Caco-2 (cell line): ENCODE measurements around the gene RGS1. TPM values are rescaled to one million over a fixed set of nuclear protein-coding genes. Genes with fewer than 3 reads are reported as not detected.

Source experiments
- BruUV-seq: library from RNA; stranded (reverse); fragments of 400-500 nt; replicated peaks from 2 replicates; lab custom pipeline; 2021; lab: Mats Ljungman, UMichigan
- CTCF ChIA-PET: fragments of 300-600 bp; sonication (Branson Sonifier 250); formaldehyde crosslinking; loops from one replicate; lab custom pipeline; 2022; ENCODE audit warnings: antibody characterized with exemption; lab: Charles Lee
- POLR2A ChIA-PET: fragments of 300-600 bp; sonication (Branson Sonifier 250); formaldehyde crosslinking; loops from one replicate; lab custom pipeline; 2022; ENCODE audit warnings: antibody characterized with exemption; lab: Charles Lee
- DNase-seq, 2 experiments: peaks; one replicate each; pipeline versions ENCODE4 v3.0.0 to v3.0.0-alpha.2; 2020 to 2022
- H3K27me3 ChIP-seq: replicated peaks from 2 replicates; pipeline ENCODE4 v1.6.0; 2011; ENCODE audit warnings: low read length; ENCODE audit not compliant: control insufficient read depth, insufficient read depth
- H3K36me3 ChIP-seq: 2 replicates; pipeline ENCODE4 v1.5.1; 2011; ENCODE audit warnings: low read length; ENCODE audit not compliant: control insufficient read depth, insufficient read depth
- H3K4me1 ChIP-seq: fragments of 250-450 bp; sonication (Bioruptor Pico); 2 replicates; pipeline ENCODE4 v1.5.1; 2020; ENCODE audit warnings: mild to moderate bottlenecking
- H3K4me3 ChIP-seq: 2 replicates; pipeline ENCODE4 v1.5.1; 2011; ENCODE audit warnings: low read depth, mild to moderate bottlenecking, control low read depth, low read length
- H3K9me3 ChIP-seq: fragments of 250-450 bp; sonication (Bioruptor Pico); 2 replicates; pipeline ENCODE4 v1.5.1; 2020; ENCODE audit warnings: mild to moderate bottlenecking, moderate library complexity
- H3K27ac Mint-ChIP-seq: one replicate; pipeline ENCODE4 v1.8.0; 2022; ENCODE audit warnings: mixed read lengths; ENCODE audit not compliant: unreplicated experiment
- H3K27me3 Mint-ChIP-seq: one replicate; pipeline ENCODE4 v1.8.0; 2022; ENCODE audit warnings: mixed read lengths; ENCODE audit not compliant: insufficient read depth, unreplicated experiment
- H3K36me3 Mint-ChIP-seq: one replicate; pipeline ENCODE4 v1.8.0; 2022; ENCODE audit warnings: mild to moderate bottlenecking, mixed read lengths; ENCODE audit not compliant: insufficient read depth, unreplicated experiment
- H3K4me1 Mint-ChIP-seq: one replicate; pipeline ENCODE4 v1.8.0; 2022; ENCODE audit warnings: low read depth, mixed read lengths; ENCODE audit not compliant: unreplicated experiment
- H3K4me3 Mint-ChIP-seq: one replicate; pipeline ENCODE4 v1.8.0; 2022; ENCODE audit warnings: mild to moderate bottlenecking, moderate library complexity, mixed read lengths; ENCODE audit not compliant: unreplicated experiment
- H3K9me3 Mint-ChIP-seq: one replicate; pipeline ENCODE4 v1.8.0; 2022; ENCODE audit warnings: mixed read lengths; ENCODE audit not compliant: unreplicated experiment
- intact Hi-C: fragments of 100-400 bp; cut with micrococcal nuclease; formaldehyde crosslinking; loops from one replicate; pipeline ENCODE4 v1.10.0; 2022; ENCODE audit not compliant: unreplicated experiment
- total RNA-seq: library from RNA; stranded (reverse); gene quantifications from 2 replicates; pipeline ENCODE4 v1.2.3, GENCODE V29; 2022
- TF ChIP-seq, protein P1 (sequence below), 2 experiments: fragments of 200-600 bp in 1 of 2; IDR thresholded peaks; 1 replicate in 1 of 2; 2 replicates in 1 of 2; pipeline versions ENCODE4 v1.5.1 to v1.8.0; 2011 to 2022; ENCODE audit warnings: antibody characterized with exemption in 1 of 2, control low read depth in 1 of 2, inconsistent platforms in 1 of 2, low read depth in 1 of 2, low read length in 1 of 2, mild to moderate bottlenecking in 1 of 2, moderate library complexity in 1 of 2; ENCODE audit not compliant: insufficient read depth in 1 of 2, severe bottlenecking in 1 of 2, unreplicated experiment in 1 of 2

RGS1 gene
- total RNA-seq, 1 experiment from 2014 or later: not detected

GRCh38 chr1:192588546-192588945, 13.0 kb downstream of the RGS1 start:
- no peaks in the 10 kb centered on the region for H3K9me3 Mint-ChIP-seq

DNA sequence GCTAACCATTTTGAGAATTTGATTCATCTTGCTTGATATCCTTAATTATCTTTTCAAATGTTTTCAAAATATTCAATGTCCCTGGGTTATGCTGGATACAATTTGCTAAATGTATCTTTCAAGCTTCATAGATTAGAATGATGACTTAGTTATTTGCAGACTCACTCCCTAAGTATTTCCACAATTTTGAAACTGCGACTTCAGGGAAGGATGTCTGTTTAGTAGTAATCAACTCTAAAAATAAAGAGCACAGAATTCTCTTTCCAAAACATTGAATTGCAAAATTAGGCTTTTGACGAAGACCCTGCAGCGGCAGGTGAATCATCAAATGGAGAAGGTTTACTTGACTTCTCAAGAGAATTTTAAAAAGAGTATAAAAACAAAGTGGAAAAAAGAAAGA, 14.2 kb downstream of the RGS1 start:
- H3K4me1 Mint-ChIP-seq: no peaks in the 10 kb centered on the region
- no peak overlapping the region for H3K4me3 ChIP-seq
- H3K27ac Mint-ChIP-seq: no peak overlapping the region
- no peak for DNase-seq
- H3K9me3 ChIP-seq: no peaks in the 10 kb centered on the region
- no peaks in the 10 kb centered on the region for H3K27me3 ChIP-seq
- H3K4me1 ChIP-seq: no peaks in the 10 kb centered on the region
- ChIA-PET CTCF (no interaction called here), POLR2A (no interaction called here)
- no peaks in the 10 kb centered on the region for H3K36me3 ChIP-seq
- no TSS peak for BruUV-seq
- peaks cover 13% of the 10 kb centered on the region for H3K27me3 Mint-ChIP-seq
- H3K4me3 Mint-ChIP-seq: no peak overlapping the region
- intact Hi-C loops: no loop called here
- TF ChIP-seq, protein P1, sequence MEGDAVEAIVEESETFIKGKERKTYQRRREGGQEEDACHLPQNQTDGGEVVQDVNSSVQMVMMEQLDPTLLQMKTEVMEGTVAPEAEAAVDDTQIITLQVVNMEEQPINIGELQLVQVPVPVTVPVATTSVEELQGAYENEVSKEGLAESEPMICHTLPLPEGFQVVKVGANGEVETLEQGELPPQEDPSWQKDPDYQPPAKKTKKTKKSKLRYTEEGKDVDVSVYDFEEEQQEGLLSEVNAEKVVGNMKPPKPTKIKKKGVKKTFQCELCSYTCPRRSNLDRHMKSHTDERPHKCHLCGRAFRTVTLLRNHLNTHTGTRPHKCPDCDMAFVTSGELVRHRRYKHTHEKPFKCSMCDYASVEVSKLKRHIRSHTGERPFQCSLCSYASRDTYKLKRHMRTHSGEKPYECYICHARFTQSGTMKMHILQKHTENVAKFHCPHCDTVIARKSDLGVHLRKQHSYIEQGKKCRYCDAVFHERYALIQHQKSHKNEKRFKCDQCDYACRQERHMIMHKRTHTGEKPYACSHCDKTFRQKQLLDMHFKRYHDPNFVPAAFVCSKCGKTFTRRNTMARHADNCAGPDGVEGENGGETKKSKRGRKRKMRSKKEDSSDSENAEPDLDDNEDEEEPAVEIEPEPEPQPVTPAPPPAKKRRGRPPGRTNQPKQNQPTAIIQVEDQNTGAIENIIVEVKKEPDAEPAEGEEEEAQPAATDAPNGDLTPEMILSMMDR (IDR thresholded peaks at IDR 0.05; ENCODE audit: insufficient read depth in 1 of 2, low read depth in 1 of 2, low read length in 1 of 2, severe bottlenecking in 1 of 2, unreplicated experiment in 1 of 2): no peak
- no peaks in the 10 kb centered on the region for H3K9me3 Mint-ChIP-seq
- H3K36me3 Mint-ChIP-seq: no peaks in the 10 kb centered on the region

More at GRCh38 chr1:192588546-192588945, 13.0 kb downstream of the RGS1 start:
- Mint-ChIP-seq H3K4me3 (no peak overlapping the region), H3K27me3 (peaks cover 11% of the 10 kb centered on the region), H3K27ac (no peak overlapping the region), H3K4me1 (no peaks in the 10 kb centered on the region), H3K36me3 (no peaks in the 10 kb centered on the region)
- CTCF ChIA-PET: no interaction called here
- intact Hi-C loops: no loop called here
- H3K36me3 ChIP-seq: no peaks in the 10 kb centered on the region
- no peak for DNase-seq
- no peaks in the 10 kb centered on the region for H3K27me3 ChIP-seq
- no TSS peak for BruUV-seq
- POLR2A ChIA-PET: no interaction called here
- no peaks in the 10 kb centered on the region for H3K4me1 ChIP-seq
- H3K4me3 ChIP-seq: no peak overlapping the region
- TF ChIP-seq, protein P1 (IDR thresholded peaks at IDR 0.05; ENCODE audit: insufficient read depth in 1 of 2, low read depth in 1 of 2, low read length in 1 of 2, severe bottlenecking in 1 of 2, unreplicated experiment in 1 of 2): no peak
- H3K9me3 ChIP-seq: no peaks in the 10 kb centered on the region

GRCh38 chr1:192592517-192592916, 16.9 kb downstream of the RGS1 start:
- H3K36me3 ChIP-seq: no peaks in the 10 kb centered on the region
- H3K4me3 Mint-ChIP-seq: no peak overlapping the region
- CTCF ChIA-PET: no interaction called here
- BruUV-seq: no TSS peak
- TF ChIP-seq, protein P1 (IDR thresholded peaks at IDR 0.05; ENCODE audit: insufficient read depth in 1 of 2, low read depth in 1 of 2, low read length in 1 of 2, severe bottlenecking in 1 of 2, unreplicated experiment in 1 of 2): no peak
- no peaks in the 10 kb centered on the region for H3K4me1 Mint-ChIP-seq
- intact Hi-C loops: no loop called here
- no peak for DNase-seq
- no peaks in the 10 kb centered on the region for H3K9me3 ChIP-seq
- H3K4me1 ChIP-seq: no peaks in the 10 kb centered on the region
- H3K27ac Mint-ChIP-seq: no peak overlapping the region
- no peak overlapping the region for H3K4me3 ChIP-seq
- H3K27me3 ChIP-seq: no peaks in the 10 kb centered on the region
- peaks cover 18% of the 10 kb centered on the region for H3K27me3 Mint-ChIP-seq
- POLR2A ChIA-PET: no interaction called here
- H3K9me3 Mint-ChIP-seq: no peaks in the 10 kb centered on the region
- H3K36me3 Mint-ChIP-seq: no peaks in the 10 kb centered on the region
